Liver (tissue), 9 donors: Measurements from ENCODE around the gene SYNGR4. TPM values are rescaled to one million over a fixed set of nuclear protein-coding genes. Genes with fewer than 3 reads are reported as not detected.

Experiments used
- DNase-seq: peaks from one replicate; pipeline ENCODE4 v3.0.0-alpha.2; 2017; ENCODE audit warnings: low spot score
- H3K27ac ChIP-seq, 2 donors: one replicate each; pipeline ENCODE4 v1.7.0; 2013; ENCODE audit warnings: inconsistent platforms in 2 of 2, low read length in 2 of 2, control low read depth in 1 of 2, low read depth in 1 of 2, mild to moderate bottlenecking in 1 of 2
- H3K27me3 ChIP-seq, 4 donors: one replicate each; pipeline versions ENCODE4 v1.6.1 to v1.7.0; 2013; ENCODE audit warnings: low read length in 3 of 4, inconsistent platforms in 1 of 4, mild to moderate bottlenecking in 1 of 4, moderate library complexity in 1 of 4; ENCODE audit not compliant: control insufficient read depth in 4 of 4, insufficient read depth in 4 of 4
- H3K36me3 ChIP-seq, 4 donors: one replicate each; pipeline versions ENCODE4 v1.6.1 to v1.7.0; 2013; ENCODE audit warnings: low read length in 3 of 4, mild to moderate bottlenecking in 3 of 4, low read depth in 1 of 4, moderate library complexity in 1 of 4; ENCODE audit not compliant: control insufficient read depth in 4 of 4, insufficient read depth in 3 of 4
- H3K4me1 ChIP-seq, 4 donors: one replicate each; pipeline versions ENCODE4 v1.6.1 to v1.7.0; 2013; ENCODE audit warnings: low read length in 3 of 4, mild to moderate bottlenecking in 3 of 4, moderate library complexity in 1 of 4; ENCODE audit not compliant: control insufficient read depth in 4 of 4, insufficient read depth in 4 of 4
- H3K4me3 ChIP-seq, 3 donors: one replicate each; pipeline versions ENCODE4 v1.6.1 to v1.7.0; 2013; ENCODE audit warnings: low read length in 3 of 3, control low read depth in 1 of 3, low read depth in 1 of 3, mild to moderate bottlenecking in 1 of 3
- H3K9ac ChIP-seq, 2 donors: one replicate each; pipeline ENCODE4 v1.7.0; 2013; ENCODE audit warnings: low read length in 2 of 2, mild to moderate bottlenecking in 2 of 2, moderate library complexity in 2 of 2, control low read depth in 1 of 2, low read depth in 1 of 2
- H3K9me3 ChIP-seq, 4 donors: one replicate each; pipeline versions ENCODE4 v1.6.1 to v1.7.0; 2013; ENCODE audit warnings: low read length in 3 of 4; ENCODE audit not compliant: control insufficient read depth in 4 of 4
- CTCF ChIP-seq: fragments of 150-350 bp; IDR thresholded peaks from 2 replicates; pipeline ENCODE4 v1.5.1; 2017; ENCODE audit warnings: improper control_type of control experiment, low read depth, low read length; ENCODE audit not compliant: missing input control
- EGR1 ChIP-seq, 2 donors: IDR thresholded peaks; 2 replicates each; pipeline ENCODE4 v1.6.1; 2016 to 2018; ENCODE audit warnings: antibody characterized with exemption in 2 of 2, low read depth in 2 of 2
- FOXA1 ChIP-seq: IDR thresholded peaks from 2 replicates; pipeline ENCODE4 v1.6.1; 2016; ENCODE audit warnings: antibody characterized with exemption
- FOXA2 ChIP-seq: IDR thresholded peaks from 2 replicates; pipeline ENCODE4 v1.6.1; 2016; ENCODE audit warnings: antibody characterized with exemption
- GABPA ChIP-seq, 2 donors: IDR thresholded peaks in 1 of 2; conservative IDR thresholded peaks in 1 of 2; 2 replicates each; pipeline ENCODE4 v1.6.1; 2016; ENCODE audit warnings: antibody characterized with exemption in 2 of 2, mild to moderate bottlenecking in 1 of 2, moderate library complexity in 1 of 2
- JUND ChIP-seq, 2 donors: IDR thresholded peaks; 2 replicates each; pipeline ENCODE4 v1.6.1; 2016; ENCODE audit warnings: antibody characterized with exemption in 2 of 2
- RAD21 ChIP-seq, 2 donors: IDR thresholded peaks; 2 replicates each; pipeline ENCODE4 v1.6.1; 2016; ENCODE audit warnings: antibody characterized with exemption in 2 of 2, mild to moderate bottlenecking in 2 of 2
- REST ChIP-seq: IDR thresholded peaks from 2 replicates; pipeline ENCODE4 v1.6.1; 2016; ENCODE audit warnings: antibody characterized with exemption, mild to moderate bottlenecking
- RXRA ChIP-seq, 2 donors: IDR thresholded peaks; 2 replicates each; pipeline ENCODE4 v1.6.1; 2017 to 2018; ENCODE audit warnings: antibody characterized with exemption in 2 of 2, mild to moderate bottlenecking in 1 of 2
- SP1 ChIP-seq: IDR thresholded peaks from 2 replicates; pipeline ENCODE4 v1.6.1; 2018; ENCODE audit warnings: antibody characterized with exemption, mild to moderate bottlenecking
- TAF1 ChIP-seq: conservative IDR thresholded peaks from 2 replicates; pipeline ENCODE4 v1.6.1; 2016; ENCODE audit warnings: antibody characterized with exemption, mild to moderate bottlenecking
- YY1 ChIP-seq: IDR thresholded peaks from 2 replicates; pipeline ENCODE4 v1.6.1; 2016; ENCODE audit warnings: antibody characterized with exemption, mild to moderate bottlenecking
- ZBTB33 ChIP-seq: IDR thresholded peaks from 2 replicates; pipeline ENCODE4 v1.6.1; 2016; ENCODE audit warnings: antibody characterized with exemption
- WGBS: extraction: QIAGEN DNeasy Blood & Tissue Kit; methylation state at CpG from one replicate; pipeline ENCODE4 v1.1.7; 2013; 5-methylcytosine and 5-hydroxymethylcytosine counted together
- polyA plus RNA-seq, 2 donors: library from polyadenylated mRNA; stranded (reverse) in 1 of 2; unstranded in 1 of 2; fragments of 200-250 nt in 1 of 2; fragments of >200 nt in 1 of 2; fragmentation: Nextera tagmentation in 1 of 2; extraction: Ambion mirVana in 1 of 2; gene quantifications; one replicate each; pipeline versions ENCODE4 v1.2.1 to v1.2.3, GENCODE V29; 2013 to 2015
- total RNA-seq, 2 donors: library from RNA; depleted of rRNA; stranded (reverse); fragments of >200 nt; gene quantifications; one replicate each; pipeline ENCODE4 v1.2.3, GENCODE V29; 2014
- donor health status: healthy.
- donor health status: healthy.
- donor health status: healthy.
- donor health status: healthy.
- donor health status: healthy.

Gene SYNGR4
- total and polyA plus RNA-seq, 4 donors = 0.09 TPM; not detected in 3

GRCh38 chr19:48367855-48368254, 3.7 kb downstream of the SYNGR4 start:
- TF ChIP-seq RAD21 (IDR thresholded peaks at IDR 0.05) (no peak), TAF1 (no peak), FOXA2 (no peak), GABPA (IDR thresholded peaks at IDR 0.05 in 1 of 2, conservative IDR thresholded peaks at IDR 0.05 in 1 of 2) (no peak), RXRA (IDR thresholded peaks at IDR 0.05) (no peak), REST (no peak), EGR1 (IDR thresholded peaks at IDR 0.05; ENCODE audit: low read depth in 2 of 2) (no peak), FOXA1 (no peak), CTCF (no peak), JUND (IDR thresholded peaks at IDR 0.05) (no peak), ZBTB33 (no peak), YY1 (no peak), SP1 (no peak)
- WGBS = 67% methylated on average over 5 of the region's 5 CpGs
- DNase-seq = no peak

GRCh38 chr19:48368936-48369335, 4.8 kb downstream of the SYNGR4 start:
- Histone ChIP-seq H3K4me3 (no peak overlapping the region), H3K36me3 (no peaks in the 10 kb centered on the region), H3K27ac (no peak overlapping the region), H3K9ac (no peak overlapping the region), H3K9me3 (no peaks in the 10 kb centered on the region), H3K27me3 (no peaks in the 10 kb centered on the region), H3K4me1 (peaks cover 0 to 5% (median 4%) of the 10 kb centered on the region in 4 donors)
- WGBS = 84% methylated on average over 14 of the region's 14 CpGs
- TF ChIP-seq GABPA (IDR thresholded peaks at IDR 0.05 in 1 of 2, conservative IDR thresholded peaks at IDR 0.05 in 1 of 2) = no peak
- TF ChIP-seq RAD21 (IDR thresholded peaks at IDR 0.05) = no peak
- TF ChIP-seq ZBTB33 = no peak
- TF ChIP-seq FOXA1 = no peak
- DNase-seq = no peak

More at GRCh38 chr19:48367855-48368254, 3.7 kb downstream of the SYNGR4 start:
- Histone ChIP-seq H3K36me3 (no peaks in the 10 kb centered on the region), H3K9me3 (no peaks in the 10 kb centered on the region), H3K27me3 (no peaks in the 10 kb centered on the region), H3K4me1 (peaks cover 0 to 11% (median 6%) of the 10 kb centered on the region in 4 donors), H3K4me3 (no peak overlapping the region), H3K27ac (no peak overlapping the region), H3K9ac (no peak overlapping the region)
